Measurements from ENCODE around the gene GIPC2.

The GIPC2 gene

DNA sequence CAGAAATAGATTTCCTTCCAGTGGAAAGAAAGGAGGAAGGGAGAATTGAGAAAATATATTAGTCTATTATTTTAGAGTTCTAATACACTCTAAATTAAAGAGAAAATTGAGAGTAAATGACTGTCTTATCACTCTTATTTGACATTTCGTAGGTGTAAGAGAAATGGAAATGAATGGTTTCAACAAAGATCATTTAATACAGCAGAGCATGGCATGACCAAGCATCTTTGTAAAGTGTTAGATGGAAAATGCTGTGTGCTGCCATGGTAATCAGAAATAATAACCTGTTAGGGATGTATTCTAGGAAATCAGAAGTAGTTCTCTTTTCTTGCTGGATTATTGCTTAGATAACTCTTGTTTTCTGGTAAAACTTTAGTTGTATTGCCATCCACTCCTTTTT lies 90.9 kb downstream of the GIPC2 start:
- no peak overlapping the region for H3K9ac ChIP-seq
- no peaks in the 10 kb centered on the region for H3K36me3 ChIP-seq
- no peak overlapping the region for H3K4me2 ChIP-seq
- no peak overlapping the region for H3K4me3 ChIP-seq
- H4K20me1 ChIP-seq = no peaks in the 10 kb centered on the region
- H3K27ac ChIP-seq = no peak overlapping the region
- H3K9me3 ChIP-seq = no peaks in the 10 kb centered on the region
- no peak for TF ChIP-seq Cebpa-rat (IDR thresholded peaks at IDR 0.05)
- H3K27me3 ChIP-seq = no peaks in the 10 kb centered on the region
- H3K4me1 ChIP-seq = no peaks in the 10 kb centered on the region

DNA sequence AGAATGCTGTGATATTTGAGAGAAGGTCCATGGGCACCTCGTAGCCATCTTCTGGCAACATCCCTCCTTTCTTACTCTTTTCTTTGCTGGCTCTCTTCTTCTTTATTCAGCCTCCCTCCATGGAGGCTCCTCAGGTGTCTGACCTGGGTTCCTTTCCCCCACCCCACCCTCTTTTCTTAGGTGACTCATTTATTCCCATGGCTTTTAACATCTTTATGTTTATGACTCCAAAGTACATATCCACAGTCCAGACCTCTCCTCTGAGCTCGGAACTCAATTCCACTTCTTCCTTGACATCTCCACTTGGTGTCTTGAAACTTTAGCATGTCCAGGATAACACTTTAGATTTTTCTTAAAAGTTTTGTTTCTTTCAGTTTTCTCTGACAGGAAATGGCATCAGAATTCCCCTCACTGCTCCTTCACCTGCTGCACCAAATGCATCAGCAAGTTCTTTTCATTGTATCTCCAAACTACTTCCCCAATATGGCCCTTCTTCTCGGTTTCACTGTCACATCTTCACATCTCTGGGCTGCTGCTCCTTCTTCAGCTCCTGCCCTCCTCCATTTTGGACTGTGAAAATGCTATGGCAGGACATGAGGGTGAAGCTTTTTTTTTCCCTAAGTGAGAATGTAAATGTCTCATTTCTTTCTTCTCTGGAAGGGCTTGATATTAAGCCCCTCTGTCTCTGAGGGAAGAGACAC lies 95.9 kb downstream of the GIPC2 start:
- no peaks in the 10 kb centered on the region for H3K36me3 ChIP-seq
- H4K20me1 ChIP-seq = no peaks in the 10 kb centered on the region
- no peak overlapping the region for H3K9ac ChIP-seq
- peaks cover 6% of the 10 kb centered on the region; the same call in 1 of the 2 replicates for H3K4me1 ChIP-seq
- no peak for TF ChIP-seq Cebpa-rat (IDR thresholded peaks at IDR 0.05)
- H3K4me3 ChIP-seq = no peak overlapping the region
- H3K27me3 ChIP-seq = no peaks in the 10 kb centered on the region
- H3K9me3 ChIP-seq = no peaks in the 10 kb centered on the region
- no peak overlapping the region for H3K4me2 ChIP-seq
- no peak overlapping the region for H3K27ac ChIP-seq

GRCh38 chr1:78142736-78143135 lies 97.0 kb downstream of the GIPC2 start:
- no peak overlapping the region for H3K4me3 ChIP-seq
- H3K4me2 ChIP-seq = peak overlapping the region; percentile 38
- H3K9ac ChIP-seq = no peak overlapping the region

GRCh38 chr1:78143152-78143551 lies 97.4 kb downstream of the GIPC2 start:
- Histone ChIP-seq H3K27ac (no peak overlapping the region; the same call in 1 of the 2 replicates), H3K27me3 (no peaks in the 10 kb centered on the region), H3K4me1 (peaks cover 6% of the 10 kb centered on the region; the same call in 1 of the 2 replicates), H3K9me3 (no peaks in the 10 kb centered on the region), H3K4me2 (peak overlapping the region; percentile 38), H3K9ac (no peak overlapping the region), H3K36me3 (no peaks in the 10 kb centered on the region), H3K4me3 (no peak overlapping the region), H4K20me1 (no peaks in the 10 kb centered on the region)
- no peak for TF ChIP-seq Cebpa-rat (IDR thresholded peaks at IDR 0.05)

More at GRCh38 chr1:78142736-78143135, 97.0 kb downstream of the GIPC2 start:
- H3K27ac ChIP-seq = no peak overlapping the region; the same call in 1 of the 2 replicates
- H4K20me1 ChIP-seq = no peaks in the 10 kb centered on the region
- peaks cover 6% of the 10 kb centered on the region; the same call in 1 of the 2 replicates for H3K4me1 ChIP-seq
- no peak for TF ChIP-seq Cebpa-rat (IDR thresholded peaks at IDR 0.05)
- H3K27me3 ChIP-seq = no peaks in the 10 kb centered on the region
- no peaks in the 10 kb centered on the region for H3K9me3 ChIP-seq
- H3K36me3 ChIP-seq = no peaks in the 10 kb centered on the region

GRCh38 chr1:78143673-78144072 lies 97.9 kb downstream of the GIPC2 start:
- H3K9me3 ChIP-seq = no peaks in the 10 kb centered on the region
- H3K27me3 ChIP-seq = no peaks in the 10 kb centered on the region
- H3K36me3 ChIP-seq = no peaks in the 10 kb centered on the region
- H3K4me2 ChIP-seq = no peak overlapping the region
- no peak overlapping the region for H3K4me3 ChIP-seq
- H3K4me1 ChIP-seq = peaks cover 6% of the 10 kb centered on the region; the same call in 1 of the 2 replicates
- no peaks in the 10 kb centered on the region for H4K20me1 ChIP-seq
- no peak for TF ChIP-seq Cebpa-rat (IDR thresholded peaks at IDR 0.05)
- no peak overlapping the region for H3K27ac ChIP-seq
- no peak overlapping the region for H3K9ac ChIP-seq

DNA sequence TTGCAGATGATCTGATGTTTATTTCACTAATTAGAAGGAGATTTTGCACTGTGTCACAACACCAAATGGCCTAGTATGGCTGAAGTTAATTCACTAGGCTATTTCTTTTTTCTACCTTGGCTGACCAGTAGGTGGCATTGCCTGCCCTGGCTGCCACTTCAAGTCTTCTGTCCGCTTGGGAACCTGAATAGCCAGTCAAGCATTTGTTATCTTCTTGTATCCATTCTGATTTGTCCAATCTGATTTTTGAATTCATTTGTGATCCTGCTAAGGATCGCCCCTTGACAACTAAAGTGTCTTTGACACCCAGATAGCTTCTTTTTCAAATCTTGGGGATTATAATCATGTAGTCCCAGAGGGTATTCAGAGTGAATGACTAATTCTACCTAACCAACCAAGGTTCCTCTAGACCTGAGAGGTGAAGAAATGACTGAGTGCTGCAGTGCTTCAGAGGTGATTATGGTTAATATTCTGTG lies 99.4 kb downstream of the GIPC2 start:
- Histone ChIP-seq H3K4me3 (no peak overlapping the region), H3K27ac (no peak overlapping the region), H3K9me3 (no peaks in the 10 kb centered on the region), H3K36me3 (no peaks in the 10 kb centered on the region), H3K9ac (no peak overlapping the region), H3K27me3 (no peaks in the 10 kb centered on the region), H3K4me2 (no peak overlapping the region), H3K4me1 (peaks cover 6% of the 10 kb centered on the region; the same call in 1 of the 2 replicates), H4K20me1 (no peaks in the 10 kb centered on the region)
- TF ChIP-seq Cebpa-rat (IDR thresholded peaks at IDR 0.05) = no peak

- H3K4me2 ChIP-seq = no peak overlapping the region
- no peak overlapping the region for H3K27ac ChIP-seq
- TF ChIP-seq Cebpa-rat (IDR thresholded peaks at IDR 0.05) = no peak
- peaks cover 6% of the 10 kb centered on the region; the same call in 1 of the 2 replicates for H3K4me1 ChIP-seq
- H3K9ac ChIP-seq = no peak overlapping the region
- H3K4me3 ChIP-seq = no peak overlapping the region
- H4K20me1 ChIP-seq = no peaks in the 10 kb centered on the region
- H3K36me3 ChIP-seq = no peaks in the 10 kb centered on the region
- H3K9me3 ChIP-seq = no peaks in the 10 kb centered on the region
- H3K27me3 ChIP-seq = no peaks in the 10 kb centered on the region
Measured at GRCh38 chr1:78146205-78146771, 100.5 kb downstream of the GIPC2 start.

- no peak for TF ChIP-seq Cebpa-rat (IDR thresholded peaks at IDR 0.05)
- Histone ChIP-seq H3K27me3 (no peaks in the 10 kb centered on the region), H3K27ac (no peak overlapping the region), H3K4me3 (no peak overlapping the region), H3K4me2 (no peak overlapping the region), H3K9me3 (no peaks in the 10 kb centered on the region), H3K36me3 (no peaks in the 10 kb centered on the region), H3K4me1 (peaks cover 6% of the 10 kb centered on the region; the same call in 1 of the 2 replicates), H4K20me1 (no peaks in the 10 kb centered on the region), H3K9ac (no peak overlapping the region)
Measured at GRCh38 chr1:78147031-78147430, 101.3 kb downstream of the GIPC2 start.

DNA sequence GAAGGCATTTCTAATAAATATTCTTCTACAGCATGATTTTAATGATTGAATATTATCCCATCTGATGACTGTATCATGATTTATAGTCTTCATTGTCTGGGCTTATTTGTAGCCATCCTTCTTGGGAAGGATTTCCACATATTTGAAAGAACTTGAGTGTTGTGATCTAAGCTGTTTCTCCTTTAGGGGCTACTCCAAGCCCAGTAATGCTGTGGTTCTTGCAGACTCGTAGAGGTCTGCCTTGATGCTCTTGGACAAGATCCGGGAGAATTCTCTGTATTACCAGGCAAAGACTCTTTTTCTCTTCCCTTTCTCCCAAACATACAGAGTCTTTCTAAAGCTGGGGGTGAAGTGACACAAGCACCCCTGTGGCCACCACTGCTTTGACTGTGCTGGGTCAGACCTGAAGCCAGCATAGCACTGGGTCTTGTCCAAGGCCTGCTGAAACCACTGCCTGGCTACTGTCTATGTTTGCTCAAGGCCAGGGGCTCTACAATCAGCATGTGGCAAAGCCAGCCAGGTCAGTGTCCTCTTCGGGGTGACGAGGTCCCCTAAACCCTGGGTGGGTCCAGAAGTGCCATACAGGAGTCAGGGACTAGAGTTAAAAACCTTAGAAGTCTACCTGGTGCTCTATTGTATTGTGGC lies 107.4 kb downstream of the GIPC2 start:
- no peaks in the 10 kb centered on the region for H4K20me1 ChIP-seq
- no peaks in the 10 kb centered on the region for H3K9me3 ChIP-seq
- H3K4me2 ChIP-seq = no peak overlapping the region
- peaks cover 25% of the 10 kb centered on the region for H3K4me1 ChIP-seq
- no peak for TF ChIP-seq Cebpa-rat (IDR thresholded peaks at IDR 0.05)
- no peaks in the 10 kb centered on the region for H3K27me3 ChIP-seq
- H3K4me3 ChIP-seq = no peak overlapping the region
- no peak overlapping the region for H3K9ac ChIP-seq
- H3K36me3 ChIP-seq = no peaks in the 10 kb centered on the region
- 0 out of 2 replicates have a peak overlapping the region, but pooled peaks have one; percentile 49 for H3K27ac ChIP-seq

- peak overlapping the region; percentile 49; the same call in 1 of the 2 replicates for H3K27ac ChIP-seq
- H3K4me3 ChIP-seq = no peak overlapping the region
- no peaks in the 10 kb centered on the region for H3K27me3 ChIP-seq
- H3K9ac ChIP-seq = no peak overlapping the region
- TF ChIP-seq Cebpa-rat (IDR thresholded peaks at IDR 0.05) = no peak
- peak overlapping the region; percentile 39 for H3K4me2 ChIP-seq
- H3K4me1 ChIP-seq = peaks cover 25% of the 10 kb centered on the region
- H3K9me3 ChIP-seq = no peaks in the 10 kb centered on the region
- H3K36me3 ChIP-seq = no peaks in the 10 kb centered on the region
- H4K20me1 ChIP-seq = no peaks in the 10 kb centered on the region
Measured at GRCh38 chr1:78155121-78155520, 109.4 kb downstream of the GIPC2 start.
